ENCODE measurements around the gene VN1R2.
A peak's percentile ranks its signal among the peaks of the same experiment; 100 is the strongest.
"Not testable (repeated sequence)": the region's sequence is repeated elsewhere in the genome, so short reads cannot be mapped to it uniquely, and the experiment has no call there.

The VN1R2 gene, protein sequence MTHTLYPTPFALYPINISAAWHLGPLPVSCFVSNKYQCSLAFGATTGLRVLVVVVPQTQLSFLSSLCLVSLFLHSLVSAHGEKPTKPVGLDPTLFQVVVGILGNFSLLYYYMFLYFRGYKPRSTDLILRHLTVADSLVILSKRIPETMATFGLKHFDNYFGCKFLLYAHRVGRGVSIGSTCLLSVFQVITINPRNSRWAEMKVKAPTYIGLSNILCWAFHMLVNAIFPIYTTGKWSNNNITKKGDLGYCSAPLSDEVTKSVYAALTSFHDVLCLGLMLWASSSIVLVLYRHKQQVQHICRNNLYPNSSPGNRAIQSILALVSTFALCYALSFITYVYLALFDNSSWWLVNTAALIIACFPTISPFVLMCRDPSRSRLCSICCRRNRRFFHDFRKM

DNA sequence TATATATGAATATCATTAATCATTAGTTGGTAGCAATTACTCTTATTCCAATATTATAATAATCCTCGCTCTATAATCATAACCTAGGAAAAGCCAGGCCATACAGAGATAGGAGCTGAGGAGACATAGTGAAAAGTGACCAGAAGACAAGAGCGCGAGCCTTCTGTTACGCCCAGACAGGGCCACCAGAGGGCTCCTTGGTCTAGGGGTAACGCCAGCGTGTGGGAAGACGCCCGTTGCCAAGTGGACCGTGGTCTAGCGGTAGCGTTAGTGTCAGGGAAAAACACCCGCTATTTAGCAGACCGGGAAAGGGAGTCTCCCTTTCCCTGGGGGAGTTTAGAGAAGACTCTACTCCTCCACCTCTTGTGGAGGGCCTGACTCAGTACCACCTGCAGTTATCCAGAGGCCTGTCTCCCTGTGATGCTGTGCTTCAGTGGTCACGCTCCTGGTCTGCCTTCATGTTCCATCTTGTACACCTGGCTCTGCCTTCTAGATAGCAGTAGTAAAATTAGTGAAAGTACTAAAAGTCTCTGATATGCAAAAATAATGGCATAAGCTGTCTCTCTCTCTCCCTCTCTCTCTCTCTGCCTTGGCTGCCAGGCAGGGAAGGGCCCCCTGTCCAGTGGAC is at the start of gene VN1R2:
VN1R2 (plus strand) TSS at position 578 of the 628 bp plus-strand sequence. CDS start 84 bp downstream, outside the sequence.
- peak in 1 of 2 experiments; percentile 58 for DNase-seq (ENCODE audit: low read depth in 1 of 2, low spot score in 1 of 2)
- in situ Hi-C loops (cut with HindIII; ENCODE audit: low pct_unique_long_range_greater_than_20kb, low sequenced_read_pairs), result not testable (repeated sequence)

DNA sequence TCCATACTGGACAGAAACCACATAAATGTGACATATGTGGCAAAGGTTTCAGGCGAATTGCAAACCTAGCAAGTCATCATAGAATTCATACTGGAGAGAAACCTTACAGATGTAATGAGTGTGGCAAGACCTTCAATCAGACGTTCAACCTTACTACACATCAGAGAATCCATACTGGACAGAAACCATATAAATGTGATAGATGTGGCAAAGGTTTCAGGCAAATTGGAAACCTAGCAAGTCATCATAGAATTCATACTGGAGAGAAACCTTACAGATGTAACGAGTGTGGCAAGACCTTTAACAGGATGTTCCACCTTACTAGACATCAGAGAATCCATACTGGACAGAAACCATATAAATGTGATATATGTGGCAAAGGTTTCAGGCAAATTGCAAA is 46.5 kb upstream of the VN1R2 start:
- DNase-seq (ENCODE audit: low read depth in 1 of 2, low spot score in 1 of 2); in situ Hi-C loops (cut with HindIII; ENCODE audit: low pct_unique_long_range_greater_than_20kb, low sequenced_read_pairs): not testable (repeated sequence)

DNA sequence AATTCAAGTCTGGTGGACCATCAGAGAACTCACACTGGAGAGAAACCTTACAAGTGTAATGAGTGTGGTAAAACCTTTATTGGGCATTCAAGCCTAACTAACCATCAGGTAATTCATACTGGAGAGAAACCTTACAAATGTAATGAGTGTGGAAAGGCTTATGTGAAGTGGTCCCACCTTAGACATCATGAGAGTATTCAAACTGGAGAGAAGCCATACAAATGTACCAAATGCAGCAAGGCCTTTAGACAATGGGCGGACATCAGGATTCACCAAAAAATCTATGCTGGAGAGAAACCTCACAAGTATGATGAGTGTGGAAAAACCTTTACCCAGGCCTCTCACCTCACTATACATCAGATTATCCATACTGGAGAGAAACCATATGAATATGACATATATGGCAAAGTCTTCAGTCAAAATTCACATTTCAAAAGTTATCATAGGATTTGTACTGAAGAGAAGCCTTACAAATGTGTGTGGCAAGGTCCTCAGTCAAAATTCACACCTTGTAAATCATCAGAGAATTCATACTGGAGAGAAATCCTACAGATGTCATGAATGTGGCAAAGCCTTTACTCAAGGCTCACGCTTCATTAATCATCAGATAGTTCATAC is 45.3 kb upstream of the VN1R2 start:
- in situ Hi-C loops (cut with HindIII; ENCODE audit: low pct_unique_long_range_greater_than_20kb, low sequenced_read_pairs), result no loop called here

DNA sequence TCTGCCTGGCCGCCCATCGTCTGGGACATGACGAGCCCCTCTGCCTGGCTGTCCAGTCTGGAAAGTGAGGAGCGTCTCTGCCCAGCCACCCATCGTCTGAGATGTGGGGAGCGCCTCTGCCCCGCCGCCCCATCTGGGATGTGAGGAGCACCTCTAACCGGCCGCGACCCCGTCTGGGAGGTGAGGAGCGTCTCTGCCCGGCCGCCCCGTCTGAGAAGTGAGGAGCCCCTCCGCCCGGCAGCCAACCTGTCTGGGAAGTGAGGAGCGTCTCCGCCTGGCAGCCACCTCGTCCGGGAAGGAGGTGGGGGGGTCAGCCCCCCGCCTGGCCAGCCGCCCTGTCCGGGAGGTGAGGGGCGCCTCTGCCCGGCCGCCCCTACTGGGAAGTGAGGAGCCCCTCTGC is 35.4 kb upstream of the VN1R2 start:
- in situ Hi-C loops (cut with HindIII; ENCODE audit: low pct_unique_long_range_greater_than_20kb, low sequenced_read_pairs), result not testable (repeated sequence)

More for the DNA sequence above, 45.3 kb upstream of the VN1R2 start:
- TF ChIP-seq JUND (IDR thresholded peaks at IDR 0.05; ENCODE audit: low read depth), result no peak
- DNase-seq (ENCODE audit: low read depth in 1 of 2, low spot score in 1 of 2), result no peak

DNA sequence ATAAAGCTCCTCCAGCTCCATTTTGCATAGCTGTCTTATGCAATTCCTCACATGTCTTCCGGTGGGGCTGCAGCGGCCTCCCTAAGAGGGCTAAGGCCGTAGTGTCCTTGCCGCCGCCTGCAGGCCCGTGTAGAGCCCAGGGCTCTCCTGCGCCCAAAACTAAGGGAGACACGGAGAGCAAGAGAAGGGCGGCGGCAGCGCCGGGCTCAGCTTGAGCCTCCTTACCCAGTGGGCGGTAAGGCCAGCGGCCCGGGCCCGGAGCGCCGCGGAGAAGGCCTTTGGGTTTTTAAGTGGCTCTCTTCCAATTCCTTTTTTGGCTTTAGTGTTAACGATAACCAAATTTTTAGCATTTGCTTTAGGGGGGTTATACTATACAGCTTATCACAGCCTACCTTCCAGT is 33.5 kb upstream of the VN1R2 start:
- DNase-seq (ENCODE audit: low read depth in 1 of 2, low spot score in 1 of 2), result no peak
- no peak for TF ChIP-seq JUND (IDR thresholded peaks at IDR 0.05; ENCODE audit: low read depth)
- in situ Hi-C loops (cut with HindIII; ENCODE audit: low pct_unique_long_range_greater_than_20kb, low sequenced_read_pairs), result no loop called here

More for the DNA sequence above, 35.4 kb upstream of the VN1R2 start:
- not testable (repeated sequence) for DNase-seq (ENCODE audit: low read depth in 1 of 2, low spot score in 1 of 2)

DNA sequence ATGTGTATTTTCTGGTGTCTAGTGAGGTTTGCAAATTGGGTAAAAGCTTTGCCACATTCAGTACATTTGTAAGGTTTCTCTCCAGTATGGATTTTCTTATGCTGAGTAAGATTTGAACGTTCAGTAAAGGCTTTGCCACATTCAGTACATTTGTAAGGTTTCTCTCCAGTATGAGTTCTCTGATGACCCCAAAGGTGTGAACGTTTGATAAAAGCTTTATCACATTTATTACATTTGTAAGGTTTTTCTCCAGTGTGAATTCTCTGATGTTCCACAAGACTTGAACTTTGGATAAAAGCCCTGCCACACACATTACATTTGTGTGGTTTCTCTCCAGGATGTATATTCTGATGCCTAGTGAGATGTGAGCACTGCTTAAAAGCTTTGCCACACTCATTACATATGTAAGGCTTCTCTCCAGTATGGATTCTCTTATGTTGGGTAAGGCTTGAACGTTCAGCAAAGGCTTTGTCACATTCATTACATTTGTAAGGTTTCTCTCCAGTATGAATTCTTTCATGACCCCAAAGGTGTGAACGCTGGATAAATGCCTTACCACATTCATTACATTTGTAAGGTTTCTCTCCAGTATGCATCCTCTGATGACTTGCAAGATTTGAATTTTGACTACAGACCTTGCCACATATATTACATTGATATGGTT is 20.8 kb upstream of the VN1R2 start:
- in situ Hi-C loops (cut with HindIII; ENCODE audit: low pct_unique_long_range_greater_than_20kb, low sequenced_read_pairs), result no loop called here
- no peak for DNase-seq (ENCODE audit: low read depth in 1 of 2, low spot score in 1 of 2)
- TF ChIP-seq JUND (IDR thresholded peaks at IDR 0.05; ENCODE audit: low read depth), result no peak

DNA sequence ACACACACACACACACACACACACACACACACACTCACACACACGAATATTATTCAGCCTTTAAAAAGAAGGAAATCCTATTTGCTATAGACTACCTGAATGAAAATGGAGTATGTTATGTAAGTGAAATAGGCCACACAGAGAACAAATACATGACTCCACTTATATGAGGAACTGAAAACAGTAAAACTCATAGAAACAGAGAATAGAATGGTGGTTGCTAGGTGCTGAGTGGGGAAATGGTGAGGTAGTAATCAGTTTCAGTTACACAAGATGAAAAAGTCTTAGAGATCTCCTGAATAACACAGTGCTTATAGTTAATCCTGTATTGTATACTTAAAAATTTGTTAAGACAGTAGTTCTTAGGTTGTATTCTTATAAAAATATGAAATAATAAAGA is 11.6 kb upstream of the VN1R2 start:
- in situ Hi-C loops (cut with HindIII; ENCODE audit: low pct_unique_long_range_greater_than_20kb, low sequenced_read_pairs), result no loop called here

DNA sequence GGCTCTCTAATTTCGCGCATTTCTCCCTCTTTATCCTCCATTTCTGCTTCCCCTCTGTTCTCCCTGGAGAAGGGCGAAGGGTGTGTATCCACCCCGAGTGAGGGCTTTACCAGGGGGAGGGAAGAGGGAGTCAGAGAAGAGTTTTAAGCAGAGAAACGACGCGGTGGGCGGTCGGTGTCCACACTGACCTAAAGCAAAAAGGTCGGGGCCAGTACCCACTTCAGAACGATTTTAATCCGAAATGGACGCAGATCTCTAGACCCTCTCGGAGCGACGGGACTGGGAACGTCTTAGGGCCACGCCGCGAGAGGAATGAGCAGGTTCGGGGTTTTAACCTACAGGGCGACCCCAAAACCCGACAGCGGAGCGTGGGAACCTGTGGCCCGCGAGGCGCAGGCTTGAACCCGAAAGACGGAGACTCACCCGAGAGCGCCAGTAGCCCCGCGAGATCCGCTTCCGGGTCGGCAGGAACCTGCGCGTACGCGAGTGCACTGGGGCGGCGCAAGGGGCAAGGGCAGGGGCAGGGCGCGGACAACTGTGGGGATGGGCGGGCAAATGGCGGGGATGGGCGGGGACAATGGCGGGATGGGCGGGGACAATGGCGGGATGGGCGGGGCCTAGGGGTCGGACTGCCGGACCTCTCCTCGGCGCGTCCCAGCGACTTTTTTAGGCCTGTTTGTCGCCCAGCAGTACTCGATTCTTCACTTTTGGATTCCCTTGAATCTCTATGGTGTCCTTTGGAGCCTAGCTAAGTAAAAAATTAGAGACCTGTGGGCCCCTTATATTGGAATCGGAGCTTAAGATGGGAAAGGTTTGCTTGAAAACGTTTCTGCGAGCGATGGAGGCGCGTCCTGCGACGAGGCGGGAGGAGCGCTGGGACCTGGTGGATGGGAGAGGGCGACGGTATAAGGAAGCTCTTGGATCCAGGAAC is 3.4 kb upstream of the VN1R2 start, which contains the start of gene ZNF677:
ZNF677 (minus strand) TSS at position 463 of the 931 bp plus-strand sequence. CDS start 3,323 bp downstream, outside the sequence.
- no peak for TF ChIP-seq JUND (IDR thresholded peaks at IDR 0.05; ENCODE audit: low read depth)
- in situ Hi-C loops (cut with HindIII; ENCODE audit: low pct_unique_long_range_greater_than_20kb, low sequenced_read_pairs), result no loop called here
- DNase-seq (ENCODE audit: low read depth in 1 of 2, low spot score in 1 of 2), result no peak

More for the DNA sequence above, 11.6 kb upstream of the VN1R2 start:
- TF ChIP-seq JUND (IDR thresholded peaks at IDR 0.05; ENCODE audit: low read depth), result no peak
- no peak for DNase-seq (ENCODE audit: low read depth in 1 of 2, low spot score in 1 of 2)

DNA sequence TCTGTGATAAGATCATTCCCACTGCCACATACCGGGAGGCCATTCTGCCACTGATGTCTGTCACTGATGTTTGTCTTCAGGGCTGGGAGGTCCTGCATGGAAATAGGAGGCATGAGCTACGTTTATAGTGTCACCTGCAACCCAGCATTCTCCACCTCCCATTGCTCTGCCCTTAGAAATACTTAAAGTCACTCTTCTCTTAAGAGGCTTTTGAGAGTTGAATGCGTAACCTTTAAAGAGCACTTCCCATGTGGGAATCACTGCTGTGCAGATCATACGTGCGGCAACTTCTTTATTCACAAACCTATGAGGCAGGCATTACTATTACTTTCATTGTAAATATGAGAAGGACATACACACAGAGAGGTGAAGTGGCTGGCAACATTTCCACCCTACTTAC is 9.5 kb downstream of the VN1R2 start, which contains the start of gene VN1R4:
VN1R4 (minus strand) TSS at position 101 of the 400 bp plus-strand sequence; CDS start at position 43, 58 bp downstream.
- DNase-seq (ENCODE audit: low read depth in 1 of 2, low spot score in 1 of 2); in situ Hi-C loops (cut with HindIII; ENCODE audit: low pct_unique_long_range_greater_than_20kb, low sequenced_read_pairs): not testable (repeated sequence)

DNA sequence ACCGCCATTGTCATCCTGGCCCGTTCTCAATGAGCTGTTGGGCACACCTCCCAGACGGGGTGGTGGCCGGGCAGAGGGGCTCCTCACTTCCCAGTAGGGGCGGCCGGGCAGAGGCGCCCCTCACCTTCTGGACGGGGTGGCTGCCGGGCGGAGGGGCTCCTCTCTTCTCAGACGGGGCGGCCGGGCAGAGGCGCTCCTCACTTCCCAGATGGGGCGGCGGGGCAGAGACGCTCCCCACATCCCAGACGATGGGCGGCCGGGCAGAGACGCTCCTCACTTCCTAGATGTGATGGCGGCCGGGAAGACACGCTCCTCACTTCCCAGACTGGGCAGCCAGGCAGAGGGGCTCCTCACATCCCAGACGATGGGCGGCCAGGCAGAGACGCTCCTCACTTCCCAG is 11.8 kb downstream of the VN1R2 start:
- in situ Hi-C loops (cut with HindIII; ENCODE audit: low pct_unique_long_range_greater_than_20kb, low sequenced_read_pairs); DNase-seq (ENCODE audit: low read depth in 1 of 2, low spot score in 1 of 2): not testable (repeated sequence)

DNA sequence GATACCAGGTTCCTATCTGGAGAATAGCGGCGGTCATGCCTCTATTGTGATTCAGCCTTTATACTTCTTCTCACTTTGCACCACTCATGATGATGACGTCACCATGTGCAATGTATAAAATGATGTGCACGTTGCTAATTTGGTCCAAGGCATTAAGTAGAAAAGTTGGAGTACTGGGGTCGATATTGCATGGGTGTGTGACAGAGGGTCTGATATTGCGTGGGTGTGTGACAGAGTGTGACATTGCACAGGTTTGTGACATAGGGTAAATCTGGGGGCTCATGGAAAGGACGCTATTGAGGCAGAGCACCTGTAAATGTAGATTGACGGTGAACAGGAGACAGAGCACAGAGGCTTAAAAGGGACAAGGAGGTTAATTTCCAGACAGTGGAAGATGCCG is 14.0 kb downstream of the VN1R2 start:
- in situ Hi-C loops (cut with HindIII; ENCODE audit: low pct_unique_long_range_greater_than_20kb, low sequenced_read_pairs), result no loop called here
- DNase-seq (ENCODE audit: low read depth in 1 of 2, low spot score in 1 of 2), result no peak
- no peak for TF ChIP-seq JUND (IDR thresholded peaks at IDR 0.05; ENCODE audit: low read depth)

DNA sequence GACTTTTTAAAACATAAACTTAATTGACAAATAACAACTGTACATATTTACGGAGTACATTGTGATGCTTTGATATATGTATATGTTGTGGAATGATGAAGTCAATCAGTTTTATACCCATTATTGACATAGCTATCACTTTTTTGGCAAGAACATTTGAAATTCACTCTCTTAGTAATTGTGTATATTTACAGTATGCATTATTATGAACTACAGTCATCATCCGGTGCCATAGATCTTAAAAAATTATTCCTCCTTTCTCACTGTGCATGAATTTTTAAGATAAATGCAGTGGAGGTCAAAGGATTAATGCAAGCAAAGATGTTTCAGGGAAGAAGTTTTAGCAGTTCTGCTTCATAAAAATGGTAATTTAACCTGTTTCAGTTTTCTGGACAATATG is 17.4 kb downstream of the VN1R2 start:
- no peak for TF ChIP-seq JUND (IDR thresholded peaks at IDR 0.05; ENCODE audit: low read depth)
- no peak for DNase-seq (ENCODE audit: low read depth in 1 of 2, low spot score in 1 of 2)
- in situ Hi-C loops (cut with HindIII; ENCODE audit: low pct_unique_long_range_greater_than_20kb, low sequenced_read_pairs), result no loop called here

DNA sequence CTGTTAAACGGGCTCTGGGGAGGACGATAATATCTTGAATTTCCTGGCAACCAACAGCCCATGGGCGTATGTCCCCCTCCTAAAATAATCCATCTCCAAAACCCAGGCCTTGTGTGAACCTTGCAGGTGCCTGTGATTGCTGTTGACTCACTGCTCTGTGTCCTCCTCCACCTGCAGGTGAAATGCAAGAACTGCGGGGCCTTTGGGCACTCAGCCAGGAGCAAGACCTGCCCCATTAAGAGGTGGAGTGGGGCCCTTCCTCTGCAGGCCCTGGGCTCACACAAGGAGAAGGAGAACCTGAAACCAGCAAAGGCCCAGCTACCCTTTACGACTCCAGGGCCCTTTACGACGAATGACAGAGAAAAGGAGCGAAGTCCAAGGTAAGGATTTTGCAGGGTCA is 23.9 kb downstream of the VN1R2 start:
- DNase-seq (ENCODE audit: low read depth in 1 of 2, low spot score in 1 of 2), result peak in 1 of 2 experiments; percentile 22

More for the DNA sequence above, 23.9 kb downstream of the VN1R2 start:
- in situ Hi-C loops (cut with HindIII; ENCODE audit: low pct_unique_long_range_greater_than_20kb, low sequenced_read_pairs), result not testable (repeated sequence)
